NCI-H69 (cell line): Measurements from ENCODE around the gene MRPL46.
"Not testable (repeated sequence)": the region's sequence is repeated elsewhere in the genome, so short reads cannot be mapped to it uniquely, and the experiment has no call there.

ENCODE experiments used
- DNase-seq: peaks from one replicate; lab custom pipeline; 2025; lab: John Stamatoyannopoulos, UW

Gene MRPL46

GRCh38 chr15:88441076-88441730 is 26.0 kb downstream of the MRPL46 start:
- DNase-seq, result no peak

DNA sequence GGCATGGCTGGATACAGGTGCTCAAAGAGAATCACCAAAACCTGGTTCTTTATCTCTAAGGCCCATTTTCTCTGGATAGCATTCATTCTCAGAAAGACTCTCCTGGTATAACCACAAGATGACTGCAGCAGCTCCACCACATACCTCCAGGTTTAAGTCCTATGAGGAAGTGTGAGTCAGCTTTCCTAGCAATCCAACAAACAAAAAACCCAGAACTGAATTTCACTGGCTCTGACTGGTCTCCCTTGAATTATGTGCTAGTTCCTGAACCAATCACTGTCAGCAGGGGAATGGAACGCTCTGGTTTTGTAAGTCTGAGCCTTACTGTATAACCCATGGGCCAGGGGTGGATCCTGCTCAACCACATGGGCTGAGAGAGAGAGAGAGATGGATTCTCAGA is 27.2 kb downstream of the MRPL46 start:
- no peak for DNase-seq

DNA sequence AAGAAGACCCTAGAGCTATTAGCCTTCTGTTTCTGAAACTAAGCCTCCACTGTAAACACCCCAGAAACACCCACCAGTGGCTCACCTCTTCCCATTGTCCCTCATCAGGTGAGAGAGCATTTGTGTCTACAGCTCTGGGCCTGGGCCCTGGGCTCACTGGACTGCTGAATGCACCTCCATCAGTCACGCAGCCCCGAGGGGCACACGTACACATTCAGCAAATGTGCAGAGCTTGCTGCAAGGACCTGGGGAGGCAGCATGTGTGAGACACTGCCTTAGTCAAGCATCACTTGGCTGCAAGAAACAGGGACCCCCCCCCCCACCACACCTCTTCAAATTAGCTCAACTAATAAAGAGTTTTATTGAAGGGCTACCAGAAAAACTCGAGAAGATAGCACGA is 29.0 kb downstream of the MRPL46 start:
- no peak for DNase-seq

- DNase-seq, result not testable (repeated sequence)
These were observed 33.1 kb downstream of the MRPL46 start for GRCh38 chr15:88434106-88434505.

DNA sequence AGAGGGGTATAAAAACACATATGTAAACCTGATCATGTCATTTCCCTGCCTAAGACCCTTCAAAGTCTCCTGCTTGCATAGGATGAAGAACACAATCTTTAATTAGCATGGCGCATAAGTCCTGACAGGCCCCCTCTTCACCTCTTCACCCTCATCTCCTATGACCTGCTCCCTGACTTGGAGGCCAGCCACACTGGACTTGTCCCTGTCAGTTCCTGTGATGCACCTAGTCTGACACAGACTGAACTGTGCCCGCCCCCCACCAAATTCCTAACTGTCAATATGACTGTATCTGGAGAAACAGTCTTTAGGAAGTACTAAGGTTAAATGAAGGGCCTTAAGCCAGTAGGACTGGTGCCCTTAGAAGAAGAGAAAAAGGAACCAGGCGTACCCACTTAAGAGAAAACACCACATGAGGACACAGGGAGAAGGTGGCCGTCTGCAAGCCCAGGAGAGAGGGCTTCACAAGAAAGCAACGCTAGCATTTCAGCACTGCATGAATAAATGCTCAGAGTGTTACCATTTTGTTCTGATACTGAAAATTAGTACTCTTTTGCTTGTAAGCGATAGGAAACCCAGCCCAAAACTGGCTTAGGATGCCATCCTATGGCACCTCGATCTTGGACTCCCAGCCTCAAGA is 34.0 kb downstream of the MRPL46 start:
- DNase-seq, result no peak

DNA sequence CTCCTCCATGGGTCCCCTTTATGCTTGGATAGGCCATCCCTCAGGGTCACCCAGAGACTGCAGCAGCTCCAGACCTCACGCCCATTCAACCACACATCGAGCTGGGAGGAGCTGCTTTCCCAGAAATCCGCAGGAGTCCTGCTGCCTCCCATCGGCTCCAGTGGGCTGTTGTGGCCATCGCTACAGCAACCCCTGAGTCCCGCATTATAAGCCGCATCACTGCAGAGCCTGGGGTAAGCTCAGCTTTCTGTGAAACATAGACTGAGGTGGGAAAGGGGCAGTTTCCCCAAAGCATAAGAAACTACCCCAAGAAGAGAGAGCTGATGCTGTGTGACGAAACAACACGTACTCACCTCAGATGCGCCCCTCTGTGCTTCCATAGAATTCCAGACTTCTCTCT is 35.7 kb downstream of the MRPL46 start:
- no peak for DNase-seq

DNA sequence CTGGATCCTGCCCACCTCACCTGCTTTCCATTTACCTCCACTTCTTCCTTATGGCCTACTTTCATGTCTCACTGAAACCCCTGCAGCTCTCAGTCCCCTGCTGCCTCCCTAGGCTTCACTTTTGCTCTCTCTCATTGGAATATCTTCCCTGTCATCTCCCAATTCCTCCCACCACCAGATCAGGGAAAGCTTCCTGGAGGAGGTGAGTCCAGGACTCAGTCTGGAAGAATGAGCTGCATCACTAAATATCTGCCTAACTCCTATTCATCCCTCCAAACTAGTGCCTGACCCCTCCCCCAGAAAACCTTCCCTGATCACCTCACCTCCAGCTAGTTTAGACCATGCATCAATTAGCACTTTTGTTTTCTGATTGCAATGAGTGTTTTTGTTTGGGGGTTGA is 37.1 kb downstream of the MRPL46 start:
- DNase-seq, result no peak

DNA sequence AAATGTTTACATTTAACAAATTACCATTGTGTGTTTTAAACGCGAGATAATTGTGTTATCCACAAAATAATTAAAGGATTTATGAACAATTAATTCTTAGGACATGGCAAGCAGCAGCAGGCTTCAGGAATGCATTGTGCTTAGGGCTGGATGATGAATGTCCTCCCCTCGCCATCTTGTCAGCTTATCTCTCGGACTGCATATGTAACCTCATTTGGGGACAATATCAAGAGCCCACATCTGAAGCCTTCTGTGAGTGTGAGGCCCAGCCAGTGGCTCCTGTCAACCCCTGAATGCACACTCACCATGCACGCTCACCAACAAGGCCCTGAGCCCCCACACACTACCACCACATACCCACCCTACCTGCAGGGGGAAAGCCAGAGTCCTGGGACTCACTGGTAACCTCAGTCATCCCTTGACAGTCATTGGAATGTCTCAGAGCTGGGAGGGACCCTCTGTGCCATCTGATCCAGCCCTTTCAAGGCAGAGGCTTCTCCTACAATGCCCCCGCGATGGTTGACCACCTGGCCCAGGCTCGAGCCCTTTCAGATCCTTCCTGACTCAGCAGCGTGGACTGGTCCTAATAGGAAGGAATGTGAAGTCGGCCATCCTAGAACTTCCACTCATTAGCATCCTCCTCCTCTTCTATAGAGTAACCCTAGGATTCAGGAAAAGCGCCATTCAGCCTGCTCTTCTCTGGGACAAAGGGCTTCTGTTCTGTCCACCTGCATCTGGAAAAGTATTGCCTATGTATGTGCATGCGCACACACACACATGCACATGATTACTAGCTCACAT is 38.2 kb downstream of the MRPL46 start:
- no peak for DNase-seq

DNA sequence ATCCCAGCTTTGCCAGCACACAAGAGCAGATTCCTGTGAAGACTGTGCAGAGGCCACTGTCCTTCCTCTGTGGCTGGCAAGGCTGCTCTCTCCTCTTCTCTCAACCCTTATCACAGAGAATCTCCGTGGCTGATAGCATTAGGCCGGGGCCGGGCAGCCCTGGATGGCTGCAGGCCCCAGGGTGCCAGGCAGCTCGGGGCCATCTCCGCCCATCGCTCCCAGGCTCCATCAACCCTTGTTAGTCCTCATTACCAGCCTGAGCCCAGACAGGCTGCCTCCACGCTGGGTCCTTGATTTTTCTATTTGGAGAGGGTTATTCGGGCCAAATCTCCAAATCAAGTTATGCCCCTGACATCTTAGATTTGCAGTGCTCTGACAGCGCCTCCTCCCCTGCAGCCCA is 39.1 kb downstream of the MRPL46 start:
- no peak for DNase-seq

- DNase-seq, result no peak
These were observed 40.9 kb downstream of the MRPL46 start for GRCh38 chr15:88426304-88426703.

- no peak for DNase-seq
These were observed 43.9 kb downstream of the MRPL46 start for GRCh38 chr15:88423331-88423730.

GRCh38 chr15:88419830-88420229 is 47.4 kb downstream of the MRPL46 start:
- DNase-seq, result no peak
